HPDE6-E6E7 (cell line): ENCODE data around the gene COG8.

ENCODE experiments used
- DNase-seq: peaks from one replicate; pipeline ENCODE4 v3.0.0; 2011; ENCODE audit warnings: missing footprints; ENCODE audit errors: extremely low spot score

The COG8 gene

DNA sequence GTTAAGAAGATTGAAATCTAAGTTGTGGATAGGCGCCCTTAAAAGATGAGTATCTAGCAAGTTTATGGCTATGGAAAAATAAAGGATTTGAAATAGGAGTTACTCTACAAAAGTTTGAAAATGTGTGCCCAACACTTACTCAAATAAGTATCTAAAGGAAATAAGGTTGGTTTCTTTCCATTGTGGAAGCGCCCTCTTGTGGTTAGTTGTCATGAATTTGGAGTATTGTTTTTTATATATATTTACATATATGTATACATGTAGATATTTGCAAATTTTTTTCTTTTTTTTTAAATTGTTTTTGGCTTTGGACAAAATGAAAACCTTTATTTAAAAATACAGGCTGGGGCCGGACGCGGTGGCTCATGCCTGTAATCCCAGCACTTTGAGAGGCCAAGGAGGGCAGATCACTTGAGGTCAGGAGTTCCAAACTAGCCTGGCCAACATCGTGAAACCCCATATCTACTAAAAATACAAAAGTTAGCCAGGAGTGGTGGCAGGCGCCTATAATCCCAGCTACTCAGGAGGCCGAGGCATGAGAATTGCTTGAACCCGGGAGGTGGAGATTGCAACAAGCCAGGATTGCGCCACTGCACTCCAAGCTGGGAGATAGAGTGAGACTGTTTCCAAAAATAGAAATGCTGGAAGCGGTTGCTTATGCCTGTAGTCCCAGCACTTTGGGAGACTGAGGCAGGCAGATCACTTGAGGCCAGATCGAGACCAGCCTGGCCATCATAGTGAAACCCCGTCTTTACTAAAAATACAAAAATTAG, 52.2 kb downstream of the COG8 start:
- no peak for DNase-seq

DNA sequence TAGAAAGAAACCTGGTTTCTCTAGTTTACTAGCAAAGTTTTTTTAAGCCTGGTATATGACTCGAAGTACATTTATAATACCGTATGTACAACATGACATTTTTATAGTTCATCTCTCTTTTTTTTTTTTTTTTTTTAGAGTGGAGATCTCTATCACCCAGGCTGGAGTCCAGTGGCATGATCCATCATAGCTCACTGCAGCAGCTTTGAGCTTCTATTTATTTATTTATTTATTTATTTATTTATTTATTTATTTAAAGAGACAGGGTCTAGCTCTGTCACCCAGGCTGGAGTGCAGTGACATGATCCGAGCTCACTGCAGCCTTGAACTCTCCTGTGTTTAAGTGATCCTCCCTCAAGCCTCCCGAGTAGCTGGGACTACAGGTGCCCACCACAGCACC, 54.1 kb downstream of the COG8 start:
- no peak for DNase-seq

DNA sequence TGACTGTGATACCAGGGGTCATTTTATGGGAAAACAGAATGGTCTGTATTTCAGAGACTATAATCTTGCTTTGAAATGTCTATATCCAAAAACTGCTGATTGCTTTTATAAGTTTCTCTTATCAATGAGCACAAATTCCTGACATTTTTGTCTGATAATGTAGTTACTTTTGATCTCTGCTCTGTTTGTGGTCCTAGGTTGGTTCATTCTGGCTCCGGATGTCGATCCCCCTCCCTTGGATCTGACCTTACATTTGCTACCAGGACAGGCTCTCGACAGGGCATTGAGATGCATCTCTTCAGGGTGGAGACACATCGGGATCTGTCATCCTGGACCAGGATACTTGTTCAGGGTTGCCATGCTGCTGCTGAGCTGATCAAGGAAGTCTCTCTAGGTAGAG, 55.5 kb downstream of the COG8 start:
- DNase-seq = no peak

DNA sequence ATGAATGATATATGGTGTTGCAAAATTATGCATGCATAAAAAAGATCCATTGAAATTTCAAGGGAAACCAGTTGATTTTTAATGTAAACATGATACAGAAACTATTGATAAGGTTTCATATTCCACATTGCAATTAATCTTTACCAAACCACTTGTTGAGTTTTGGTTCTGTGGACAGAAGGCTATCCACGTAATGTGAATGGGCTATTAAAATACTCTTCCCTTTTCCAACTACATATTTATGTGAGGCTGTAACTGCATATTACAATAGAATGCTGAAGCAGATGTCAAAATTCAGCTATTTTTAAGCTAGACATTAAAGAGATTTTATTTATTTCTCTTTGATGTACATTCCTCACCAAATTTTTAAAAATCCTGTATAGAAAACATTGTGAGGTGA, 62.0 kb downstream of the COG8 start:
- DNase-seq = no peak
